Heart right ventricle (tissue), 16 donors: ENCODE data around the gene PAK6. TPM values are rescaled to one million over a fixed set of nuclear protein-coding genes. Genes with fewer than 3 reads are reported as not detected.

ENCODE experiments used
- ATAC-seq, 8 donors: fragments of 200-7000 bp; cut with Tn5 transposase; one replicate each; pipeline ENCODE4 v1.9.1; 2020; ENCODE audit warnings: mild to moderate bottlenecking in 8 of 8, moderate library complexity in 8 of 8, moderate number of reproducible peaks in 1 of 8
- DNase-seq, 2 donors: peaks; one replicate each; pipeline ENCODE4 v3.0.0-alpha.2; 2020
- H3K27ac ChIP-seq, 10 donors: fragments of 200-600 bp; sonication (generic) in 2 of 10; one replicate each; pipeline versions ENCODE4 v1.5.0 to v1.8.0; 2020 to 2022; ENCODE audit warnings: mild to moderate bottlenecking in 3 of 10
- H3K27me3 ChIP-seq, 7 donors: fragments of 200-600 bp; one replicate each; pipeline ENCODE4 v1.8.0; 2021 to 2022; ENCODE audit warnings: mild to moderate bottlenecking in 2 of 7
- H3K36me3 ChIP-seq, 9 donors: fragments of 200-600 bp; sonication (generic) in 1 of 9; one replicate each; pipeline versions ENCODE4 v1.5.0 to v1.8.0; 2020 to 2022; ENCODE audit warnings: mild to moderate bottlenecking in 2 of 9
- H3K4me1 ChIP-seq, 9 donors: fragments of 200-600 bp; sonication (generic) in 1 of 9; one replicate each; pipeline versions ENCODE4 v1.5.0 to v1.8.0; 2020 to 2022; ENCODE audit warnings: mild to moderate bottlenecking in 4 of 9
- H3K4me3 ChIP-seq, 10 donors: fragments of 200-600 bp; sonication (generic) in 2 of 10; one replicate each; pipeline versions ENCODE4 v1.5.0 to v1.8.0; 2020 to 2022; ENCODE audit warnings: mild to moderate bottlenecking in 7 of 10, moderate library complexity in 2 of 10
- H3K9me3 ChIP-seq, 11 donors: fragments of 200-600 bp in 10 of 11; sonication (generic) in 2 of 11; one replicate each; pipeline versions ENCODE4 v1.5.0 to v1.8.0; 2013 to 2022; ENCODE audit warnings: mild to moderate bottlenecking in 2 of 11, control low read depth in 1 of 11, moderate library complexity in 1 of 11
- CTCF ChIP-seq, 9 donors: fragments of 200-600 bp; sonication (generic) in 2 of 9; IDR thresholded peaks; one replicate each; pipeline versions ENCODE4 v1.5.0 to v1.8.0; 2021 to 2022; ENCODE audit warnings: antibody characterized with exemption in 9 of 9, mild to moderate bottlenecking in 5 of 9, moderate library complexity in 1 of 9
- WGBS, 2 donors: extraction: QIAGEN DNeasy Blood & Tissue Kit; methylation state at CpG; one replicate each; pipeline ENCODE4 v1.1.7; 2013; ENCODE audit warnings: inconsistent platforms in 1 of 2; 5-methylcytosine and 5-hydroxymethylcytosine counted together
- intact Hi-C, 10 donors: fragments of 100-400 bp; cut with DNase I; formaldehyde crosslinking; loops; one replicate each; pipeline versions ENCODE4 v1.11.1 to v1.14.2; 2022
- polyA plus RNA-seq, 2 donors: library from polyadenylated mRNA; stranded (reverse); fragments of 200-250 nt; gene quantifications; one replicate each; pipeline ENCODE4 v1.2.3, GENCODE V29; 2013
- total RNA-seq, 10 donors: library from RNA; stranded (reverse); fragmentation: NEBNext Ultra II Directional in 3 of 10; extraction: Animal tissue kit (Norgen Biotek cat#: 25700) in 3 of 10; gene quantifications; one replicate each; pipeline versions ENCODE4 v1.2.1 to v1.2.4, GENCODE V29; 2021 to 2023
- donor health status: Arrhythmogenic right ventricular cardiomyopathy.
- donor health status: ischemic (EF 13 %, LVEDD 7.1; RV severe dilation, severe dysfunction).
- donor health status: healthy with polysubstance abuse.
- donor health status: DM: no; HTN: yes; CAD: no.
- donor health status: DM: no; HTN: no; CAD: no.
- donor health status: ischemic (EF 25% LVEDD 6.9; RV normal size, moderate dysfunction).
- donor health status: ischemic (EF 25% LVEDD 5.7; RV mildly dilated, moderate dysfunction).
- donor health status: healthy.
- donor health status: DM: yes; HTN: yes; CAD: no.
- donor health status: Ischemic cardiomyopathy.
- donor health status: ischemic (EF 35%, LVEDD 5.7; RV mildly dilated, moderate dysfunction).
- donor health status: nonischemic (EF 11% LVEDD 7.7; RV severe dilation, severe dysfunction).
- donor health status: DM: yes; HTN: yes; CAD: no.
- donor health status: PGD.
- donor health status: ischemic (EF 29% LVEDD 5.4; RV normal size, mild dysfunction).
- donor health status: nonischemic (EF 23%, LVEDD 6.1; RV moderate dilation, normal function).

The PAK6 gene
- total and polyA plus RNA-seq, 12 donors: 0.48 to 14.1 (median 7.4) TPM

GRCh38 chr15:40255033-40255432 is 16.2 kb downstream of the PAK6 start:
- Histone ChIP-seq H3K4me1 (peaks cover 6 to 30% (median 21%) of the 10 kb centered on the region in 9 donors), H3K27me3 (peaks cover 0 to 48% (median 37%) of the 10 kb centered on the region in 7 donors), H3K27ac (no peak overlapping the region), H3K4me3 (no peak overlapping the region), H3K36me3 (no peaks in the 10 kb centered on the region), H3K9me3 (no peaks in the 10 kb centered on the region)
- WGBS, 2 donors: 88 to 93% methylated on average over 4 of the region's 4 CpGs
- intact Hi-C loops: no loop called here
- no peak for DNase-seq
- TF ChIP-seq CTCF (IDR thresholded peaks at IDR 0.05): no peak
- no peak for ATAC-seq

GRCh38 chr15:40256638-40257235 is 17.9 kb downstream of the PAK6 start:
- H3K4me1 ChIP-seq: peaks cover 6 to 22% (median 20%) of the 10 kb centered on the region in 9 donors
- H3K27me3 ChIP-seq: peaks cover 0 to 48% (median 31%) of the 10 kb centered on the region in 7 donors
- WGBS, 2 donors: 83 to 86% methylated on average over 17 of the region's 17 CpGs
- no peak overlapping the region for H3K4me3 ChIP-seq
- TF ChIP-seq CTCF (IDR thresholded peaks at IDR 0.05): no peak
- ATAC-seq: no peak
- intact Hi-C loops: no loop called here
- no peaks in the 10 kb centered on the region for H3K9me3 ChIP-seq
- DNase-seq: no peak
- no peak overlapping the region for H3K27ac ChIP-seq
- H3K36me3 ChIP-seq: no peaks in the 10 kb centered on the region

GRCh38 chr15:40257656-40258450 is 19.0 kb downstream of the PAK6 start:
- DNase-seq: no peak
- no peaks in the 10 kb centered on the region for H3K9me3 ChIP-seq
- peaks cover 6 to 11% (median 9%) of the 10 kb centered on the region in 9 donors for H3K4me1 ChIP-seq
- intact Hi-C loops: no loop called here
- no peak for TF ChIP-seq CTCF (IDR thresholded peaks at IDR 0.05)
- no peak for ATAC-seq
- no peak overlapping the region for H3K27ac ChIP-seq
- WGBS, 2 donors: 74 to 79% methylated on average over 9 of the region's 9 CpGs
- no peaks in the 10 kb centered on the region for H3K36me3 ChIP-seq
- H3K4me3 ChIP-seq: no peak overlapping the region
- peaks cover 0 to 41% (median 22%) of the 10 kb centered on the region in 7 donors for H3K27me3 ChIP-seq

GRCh38 chr15:40258544-40258943 is 19.7 kb downstream of the PAK6 start:
- Histone ChIP-seq H3K4me3 (no peak overlapping the region), H3K27me3 (peaks cover 0 to 34% (median 22%) of the 10 kb centered on the region in 7 donors), H3K27ac (no peak overlapping the region), H3K36me3 (no peaks in the 10 kb centered on the region), H3K9me3 (no peaks in the 10 kb centered on the region), H3K4me1 (peaks cover 0 to 4% (median 2%) of the 10 kb centered on the region in 9 donors)
- no peak for ATAC-seq
- DNase-seq: no peak
- intact Hi-C loops: no loop called here
- 56 to 64% methylated on average over 8 of the region's 8 CpGs for WGBS, 2 donors
- no peak for TF ChIP-seq CTCF (IDR thresholded peaks at IDR 0.05)
